ENCODE measurements around the gene AFG3L2.

Gene AFG3L2

GRCh38 chr18:12352188-12352587 is 24.8 kb downstream of the AFG3L2 start:
- no peak for DNase-seq

- DNase-seq = no peak
These were observed 29.1 kb downstream of the AFG3L2 start for GRCh38 chr18:12347895-12348294.

- DNase-seq = no peak
These were observed 30.8 kb downstream of the AFG3L2 start for GRCh38 chr18:12346240-12346565.

DNA sequence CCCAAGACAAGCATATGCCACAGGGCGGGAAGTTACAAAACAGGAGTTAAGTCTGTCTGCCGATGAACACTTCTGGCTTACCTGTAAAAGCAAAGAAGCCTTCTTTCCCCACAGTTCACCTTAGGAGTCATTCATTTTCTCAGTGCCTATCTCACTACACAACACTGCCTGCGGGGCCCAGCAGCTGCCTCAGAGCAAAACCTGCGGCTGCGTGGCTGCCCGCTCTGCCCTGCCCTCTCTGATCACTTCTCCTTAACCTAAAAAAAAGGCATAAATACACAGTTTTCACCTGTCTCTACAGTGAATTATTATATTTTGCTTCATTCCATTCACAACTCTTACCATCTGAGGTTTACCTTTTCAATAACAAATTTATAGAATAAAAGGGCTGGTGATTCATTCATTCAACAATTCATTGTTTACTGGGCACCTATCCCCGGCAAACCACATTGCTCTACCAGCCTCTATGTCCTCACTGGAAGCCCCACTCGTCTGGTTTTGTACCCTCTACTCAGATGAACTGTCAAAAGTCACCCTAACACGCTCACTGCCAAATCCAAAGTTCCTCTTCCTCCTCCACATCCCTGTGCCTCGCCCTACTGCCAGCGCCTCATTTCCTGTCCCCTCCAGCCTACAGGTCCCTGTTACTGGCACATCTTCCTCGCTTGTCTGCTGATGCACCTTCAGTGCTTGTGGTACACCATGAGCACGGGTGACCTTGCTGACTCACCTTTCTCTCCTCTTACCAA is 31.4 kb downstream of the AFG3L2 start:
- no peak for DNase-seq

GRCh38 chr18:12342661-12343060 is 34.4 kb downstream of the AFG3L2 start:
- DNase-seq = no peak

DNA sequence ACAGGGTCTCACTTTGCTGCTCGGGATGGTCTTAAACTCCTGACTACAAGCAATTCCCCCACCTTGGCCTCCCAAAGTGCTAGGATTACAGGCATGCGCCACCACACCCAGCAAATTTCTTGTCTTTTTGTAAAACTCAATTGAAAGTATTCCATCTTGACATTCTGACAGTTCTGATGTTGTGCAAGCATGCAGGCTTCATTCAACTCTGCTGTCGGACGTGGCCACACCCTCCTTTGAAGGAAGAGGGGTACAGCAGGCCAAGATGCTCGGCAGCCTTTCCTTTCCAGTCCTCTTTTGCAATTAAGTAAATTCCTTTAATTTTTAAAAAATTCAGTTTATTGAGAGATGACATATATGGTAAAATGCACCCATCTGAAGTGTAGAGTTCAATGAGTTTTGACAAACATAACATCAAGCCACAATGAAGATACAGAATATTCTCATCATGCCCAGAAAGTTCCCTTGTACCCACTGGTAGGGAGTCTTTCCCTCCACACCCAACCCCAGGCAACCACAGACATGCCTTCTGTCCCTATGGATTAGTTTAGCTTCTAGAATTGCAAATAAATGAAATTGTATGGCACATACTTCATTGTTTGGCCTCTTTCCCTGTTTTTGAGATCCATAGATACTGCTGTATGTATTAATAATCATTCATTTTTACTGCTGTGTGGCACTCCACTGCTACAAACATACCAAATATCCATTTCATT is 35.9 kb downstream of the AFG3L2 start:
- DNase-seq = no peak

DNA sequence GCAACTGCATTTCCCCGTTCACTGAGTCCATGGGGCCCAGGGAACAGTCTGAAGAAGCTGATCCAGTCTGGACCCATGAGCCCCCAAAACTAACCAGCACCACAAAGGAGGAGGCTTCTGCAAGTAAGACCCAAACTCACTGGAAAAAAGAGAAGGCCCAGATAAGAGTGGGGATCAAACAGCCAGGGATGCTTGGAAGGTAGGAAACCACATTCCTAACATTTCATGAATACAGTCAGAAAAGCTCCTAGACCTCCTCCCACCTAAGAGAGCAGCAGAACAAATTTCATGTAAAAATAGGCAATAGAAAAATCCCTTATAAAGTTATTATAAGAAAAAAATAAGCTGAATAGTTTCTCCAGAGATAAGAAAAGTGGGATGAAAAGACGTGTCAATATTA is 38.6 kb downstream of the AFG3L2 start:
- no peak for DNase-seq

GRCh38 chr18:12336887-12337286 is 40.1 kb downstream of the AFG3L2 start:
- DNase-seq = no peak

DNA sequence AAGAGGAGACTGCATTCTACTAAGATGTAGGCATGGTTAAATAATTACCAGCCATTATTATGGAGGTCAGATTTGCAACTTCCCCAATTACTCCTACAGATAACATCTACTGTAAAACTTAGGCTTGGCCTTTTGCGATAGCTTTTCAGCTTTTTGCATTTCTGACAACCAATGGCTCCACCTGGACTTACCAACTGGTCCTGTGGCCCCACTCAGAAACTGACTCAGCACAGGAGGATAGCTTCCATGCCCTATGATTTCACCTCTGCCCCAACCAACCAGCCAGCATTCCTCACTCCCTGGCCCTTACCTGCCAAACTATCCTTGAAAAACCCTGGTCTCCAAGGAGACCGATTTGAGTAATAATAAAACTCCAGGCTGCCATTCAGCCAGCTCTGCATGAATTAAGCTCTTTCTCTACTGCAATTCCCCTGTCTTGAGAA is 40.8 kb downstream of the AFG3L2 start:
- DNase-seq = no peak

- no peak for DNase-seq
These were observed 41.5 kb downstream of the AFG3L2 start for GRCh38 chr18:12335503-12335902.

- no peak for DNase-seq
These were observed 42.2 kb downstream of the AFG3L2 start for GRCh38 chr18:12334863-12335262.

- no peak for DNase-seq
These were observed 42.6 kb downstream of the AFG3L2 start for GRCh38 chr18:12334366-12334808.

GRCh38 chr18:12333506-12334290 is 43.3 kb downstream of the AFG3L2 start:
- no peak for DNase-seq

GRCh38 chr18:12330766-12331165 is 46.3 kb downstream of the AFG3L2 start:
- no peak for DNase-seq

GRCh38 chr18:12329125-12329698 is 47.8 kb downstream of the AFG3L2 start:
- DNase-seq = no peak

GRCh38 chr18:12328179-12328823 is 48.7 kb downstream of the AFG3L2 start:
- DNase-seq = peak; percentile 11

DNA sequence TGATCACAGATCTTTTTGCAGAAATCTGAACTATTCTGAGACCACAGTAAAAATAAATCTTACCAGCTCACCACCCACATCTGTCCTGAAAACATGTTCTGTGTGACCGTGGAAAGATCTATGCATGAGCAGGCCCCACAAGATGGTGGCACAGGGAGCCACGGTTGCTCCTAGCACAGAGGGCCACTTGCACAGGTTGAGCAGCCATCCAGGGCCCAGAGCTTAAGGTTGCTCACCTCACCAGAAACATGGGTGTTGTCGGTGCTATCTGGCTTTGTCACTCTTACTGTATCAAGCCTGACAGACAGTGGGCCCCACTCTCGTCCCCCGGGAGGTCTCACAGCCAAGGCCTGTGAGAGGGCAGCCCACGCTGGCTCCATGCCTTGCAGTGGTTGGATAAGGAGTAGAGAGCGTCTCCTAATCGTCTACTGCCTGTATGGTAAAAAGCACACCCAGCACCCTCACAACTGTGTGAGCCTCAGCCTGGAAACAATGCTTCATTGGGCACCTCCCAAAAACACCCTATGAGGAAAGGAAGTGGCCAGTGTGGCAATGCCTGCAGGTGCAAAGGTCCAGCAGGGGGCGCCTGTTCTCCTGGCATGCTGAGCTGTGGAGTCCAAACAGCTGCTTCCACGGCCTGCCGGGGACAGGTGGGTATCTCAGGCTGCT is 49.4 kb downstream of the AFG3L2 start:
- peak; percentile 83 for DNase-seq

GRCh38 chr18:12326711-12327460 is 50.1 kb downstream of the AFG3L2 start:
- DNase-seq = peak; percentile 15

- DNase-seq = peak; percentile 15
These were observed 51.2 kb downstream of the AFG3L2 start for GRCh38 chr18:12325726-12326245.

DNA sequence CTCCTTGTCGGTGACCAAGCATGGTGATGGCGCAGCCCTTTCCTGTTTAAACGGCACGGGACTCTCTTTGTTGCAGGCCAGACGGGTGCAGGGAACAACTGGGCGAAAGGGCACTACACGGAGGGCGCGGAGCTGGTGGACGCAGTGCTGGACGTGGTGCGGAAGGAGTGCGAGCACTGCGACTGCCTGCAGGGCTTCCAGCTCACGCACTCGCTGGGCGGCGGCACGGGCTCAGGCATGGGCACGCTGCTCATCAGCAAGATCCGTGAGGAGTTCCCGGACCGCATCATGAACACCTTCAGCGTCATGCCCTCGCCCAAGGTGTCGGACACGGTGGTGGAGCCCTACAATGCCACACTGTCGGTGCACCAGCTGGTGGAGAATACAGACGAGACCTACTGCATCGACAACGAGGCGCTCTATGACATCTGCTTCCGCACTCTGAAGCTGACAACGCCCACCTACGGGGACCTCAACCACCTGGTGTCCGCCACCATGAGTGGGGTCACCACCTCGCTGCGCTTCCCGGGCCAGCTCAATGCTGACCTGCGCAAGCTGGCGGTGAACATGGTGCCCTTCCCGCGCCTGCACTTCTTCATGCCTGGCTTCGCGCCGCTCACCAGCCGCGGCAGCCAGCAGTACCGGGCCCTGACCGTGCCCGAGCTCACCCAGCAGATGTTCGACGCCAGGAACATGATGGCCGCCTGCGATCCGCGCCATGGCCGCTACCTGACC is 51.9 kb downstream of the AFG3L2 start:
- peak; percentile 30 for DNase-seq

Measured in femur (tissue), 1 donor.